Right renal pelvis (tissue), 4 donors: ENCODE results near the gene CAMK1D. TPM values are rescaled to one million over a fixed set of nuclear protein-coding genes. Genes with fewer than 3 reads are reported as not detected.
"Not testable (repeated sequence)": the region's sequence is repeated elsewhere in the genome, so short reads cannot be mapped to it uniquely, and the experiment has no call there.

Source experiments
- DNase-seq, 4 donors: peaks; one replicate each; pipeline ENCODE4 v3.0.0-alpha.2; 2013; ENCODE audit warnings: low read depth in 4 of 4, low spot score in 3 of 4, missing footprints in 1 of 4
- polyA plus RNA-seq, 4 donors: library from polyadenylated mRNA; unstranded; fragments of 120-200 nt; gene quantifications; one replicate each; pipeline ENCODE4 v1.2.1, GENCODE V29; 2013; ENCODE audit not compliant: insufficient read length in 4 of 4

CAMK1D gene
- polyA plus RNA-seq, 4 donors = 10.5 to 12.4 (median 11.0) TPM

DNA sequence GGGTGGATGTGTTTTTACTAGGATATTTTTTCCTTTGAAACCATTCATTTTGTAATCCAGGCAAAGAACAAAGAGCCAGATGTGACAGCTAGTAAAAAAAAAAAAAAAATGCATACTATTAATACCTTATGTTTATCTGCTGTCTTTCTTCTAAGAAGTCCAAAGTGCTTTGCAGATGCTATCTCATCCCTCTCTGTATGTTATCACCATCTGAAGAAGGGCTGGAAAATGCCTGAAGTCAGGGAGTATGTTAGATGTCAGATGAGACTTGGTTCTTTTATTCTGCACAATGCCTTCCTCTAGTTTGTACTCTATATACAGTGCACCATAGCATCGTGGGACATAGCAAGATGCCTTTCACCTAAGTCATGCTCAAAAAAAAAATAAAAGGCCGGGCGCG lies 10.4 kb upstream of the CAMK1D start:
- no peak for DNase-seq

DNA sequence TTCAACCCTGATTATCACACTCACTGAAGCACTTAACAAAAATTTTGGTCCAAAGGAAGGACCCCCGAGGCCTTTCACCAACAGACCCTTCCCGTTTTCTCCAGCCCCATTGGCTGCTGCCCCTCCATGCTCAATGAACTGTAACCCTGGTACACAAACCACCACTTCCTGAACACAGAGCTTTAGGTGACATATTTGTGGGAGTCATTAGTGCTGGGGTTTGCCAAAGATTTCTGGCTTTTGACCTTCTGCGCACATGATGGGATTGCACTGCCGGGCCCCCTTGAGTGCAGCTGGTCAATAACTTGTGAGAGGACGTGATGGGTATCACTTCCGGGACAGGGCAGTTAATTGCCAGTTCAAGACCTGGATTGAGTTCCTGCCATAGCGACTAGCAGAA lies 9.0 kb upstream of the CAMK1D start:
- no peak for DNase-seq

DNA sequence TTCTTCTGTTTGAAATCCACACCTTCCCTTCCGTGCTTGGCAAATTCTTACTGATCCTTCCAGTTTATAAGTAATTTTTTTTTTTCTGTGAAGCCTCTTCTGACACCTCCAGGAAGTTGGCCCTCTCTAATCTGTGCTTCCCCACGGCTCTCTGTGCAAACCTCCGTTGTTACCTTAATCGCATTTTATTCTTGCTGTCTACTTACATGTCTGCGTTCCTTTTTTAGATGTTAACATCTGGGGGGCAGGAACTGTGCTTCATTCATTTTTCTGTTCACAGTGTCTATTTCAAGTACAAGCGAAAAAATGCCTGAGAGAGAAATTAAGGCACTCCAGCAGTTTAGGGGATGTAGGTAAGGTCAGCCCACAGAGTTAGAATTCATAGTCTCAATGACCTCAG lies 8.4 kb upstream of the CAMK1D start:
- no peak for DNase-seq

DNA sequence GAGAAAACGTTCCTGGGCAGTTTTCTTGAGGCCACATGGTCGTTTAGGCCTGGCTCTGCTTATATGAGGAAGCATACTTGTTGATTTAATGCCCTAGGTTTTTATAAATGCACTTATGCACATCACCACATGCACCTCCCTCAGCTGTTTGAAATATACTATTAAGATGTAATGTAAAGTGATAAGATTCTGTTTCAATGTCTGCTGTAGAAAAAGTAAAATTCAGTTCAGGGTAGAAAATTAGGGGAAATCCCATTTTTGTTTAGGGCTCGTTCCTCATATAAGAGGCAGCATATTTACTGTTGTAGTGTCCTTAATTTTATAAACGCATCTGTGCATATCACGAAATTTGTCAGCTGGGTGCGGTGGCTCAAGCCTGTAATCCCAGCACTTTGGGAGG lies 7.8 kb upstream of the CAMK1D start:
- DNase-seq = no peak

- DNase-seq = no peak
Measured at GRCh38 chr10:12344375-12345110, 4.8 kb upstream of the CAMK1D start.

- DNase-seq = no peak
Measured at GRCh38 chr10:12346707-12347106, 2.6 kb upstream of the CAMK1D start.

- no peak for DNase-seq
Measured at GRCh38 chr10:12348294-12348869, 965 bp upstream of the CAMK1D start.

GRCh38 chr10:12349629-12350166 lies 351 bp downstream of the CAMK1D start:
- DNase-seq = no peak

GRCh38 chr10:12350167-12350872 lies 973 bp downstream of the CAMK1D start:
- DNase-seq = no peak

DNA sequence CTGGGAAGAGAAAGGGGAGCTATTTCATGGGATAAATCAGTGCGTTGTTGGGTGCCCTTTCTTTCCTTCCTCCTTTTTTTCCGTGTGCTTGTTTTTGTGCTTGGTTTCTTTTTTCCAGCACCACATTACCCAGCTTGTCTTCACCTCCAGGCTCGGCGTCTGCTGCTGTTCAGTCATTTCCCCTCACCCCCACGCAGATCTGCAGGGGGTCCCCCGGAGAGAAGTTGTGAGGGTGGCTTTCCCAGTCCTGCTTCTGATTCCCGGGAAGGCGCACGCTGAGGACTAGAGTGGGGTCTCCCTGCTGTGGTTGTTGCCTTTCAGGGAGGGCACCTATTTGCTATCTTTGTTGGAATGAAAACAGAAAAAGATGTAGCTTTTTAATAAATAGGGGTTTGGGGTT lies 1.6 kb downstream of the CAMK1D start:
- no peak for DNase-seq

- no peak for DNase-seq
Measured at GRCh38 chr10:12351447-12351846, 2.1 kb downstream of the CAMK1D start.

- no peak for DNase-seq
Measured at GRCh38 chr10:12351889-12352288, 2.5 kb downstream of the CAMK1D start.

DNA sequence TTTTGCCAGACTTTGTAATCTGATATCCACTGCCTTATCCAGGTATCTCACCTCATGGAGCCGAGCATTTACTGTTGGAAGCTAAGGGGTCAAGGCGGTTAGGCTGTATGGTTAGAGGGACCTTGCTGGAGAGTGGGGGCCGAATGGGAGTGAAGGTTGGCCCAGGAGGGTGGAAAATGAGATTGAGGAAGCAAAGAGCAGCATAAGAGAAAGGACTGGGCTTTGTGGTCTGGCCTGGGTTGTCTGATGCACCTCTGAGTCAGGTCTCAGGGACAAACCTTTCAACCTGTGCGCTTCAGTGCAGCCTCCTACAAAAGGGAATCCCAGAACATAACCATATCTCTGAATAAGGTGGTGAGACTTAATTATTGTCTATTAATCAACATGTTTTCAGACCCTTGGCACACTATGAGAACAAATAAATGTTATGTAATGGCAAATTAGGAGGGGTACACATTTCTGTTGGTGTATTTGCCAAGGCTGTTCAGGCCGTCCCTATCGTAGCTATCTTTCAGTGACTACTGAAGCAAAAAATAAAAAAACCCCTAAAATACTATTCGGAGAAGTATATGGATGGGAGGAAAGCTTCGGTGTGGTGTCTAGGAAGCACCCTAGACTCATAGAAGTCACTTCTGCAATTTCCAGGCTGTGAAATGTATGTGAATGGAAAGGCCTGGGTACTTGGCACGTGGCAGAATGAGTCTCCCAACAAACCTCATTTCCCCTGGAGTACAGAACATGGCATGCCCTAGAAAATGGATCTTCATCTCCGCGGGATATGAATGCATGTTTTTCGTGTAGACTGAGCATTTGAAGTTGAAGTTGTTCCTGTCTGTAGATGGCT lies 4.3 kb downstream of the CAMK1D start:
- no peak for DNase-seq

- DNase-seq = not testable (repeated sequence)
Measured at GRCh38 chr10:12354696-12355095, 5.3 kb downstream of the CAMK1D start.

DNA sequence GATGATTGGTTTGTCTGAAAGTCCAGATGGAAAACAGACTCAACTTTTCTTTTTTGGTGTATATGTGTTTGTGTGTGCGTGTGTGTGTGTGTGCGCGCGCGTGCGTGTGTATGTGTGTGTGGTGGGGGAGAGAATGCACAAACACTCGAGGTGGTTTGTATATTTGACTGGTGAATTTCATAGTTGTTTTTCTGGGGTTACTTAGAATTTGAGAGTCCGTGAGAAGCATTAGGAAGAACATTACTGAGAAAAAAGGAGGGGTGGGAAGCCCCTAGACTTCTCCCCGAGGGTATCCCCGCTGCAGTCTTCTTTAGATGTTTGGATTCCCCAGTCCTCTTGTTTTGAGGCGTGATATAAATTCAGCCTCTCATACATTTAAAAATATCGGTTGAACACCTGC lies 6.0 kb downstream of the CAMK1D start:
- DNase-seq = no peak

- no peak for DNase-seq
Measured at GRCh38 chr10:12357525-12358151, 8.3 kb downstream of the CAMK1D start.

- no peak for DNase-seq
Measured at GRCh38 chr10:12358863-12359564, 9.7 kb downstream of the CAMK1D start.

DNA sequence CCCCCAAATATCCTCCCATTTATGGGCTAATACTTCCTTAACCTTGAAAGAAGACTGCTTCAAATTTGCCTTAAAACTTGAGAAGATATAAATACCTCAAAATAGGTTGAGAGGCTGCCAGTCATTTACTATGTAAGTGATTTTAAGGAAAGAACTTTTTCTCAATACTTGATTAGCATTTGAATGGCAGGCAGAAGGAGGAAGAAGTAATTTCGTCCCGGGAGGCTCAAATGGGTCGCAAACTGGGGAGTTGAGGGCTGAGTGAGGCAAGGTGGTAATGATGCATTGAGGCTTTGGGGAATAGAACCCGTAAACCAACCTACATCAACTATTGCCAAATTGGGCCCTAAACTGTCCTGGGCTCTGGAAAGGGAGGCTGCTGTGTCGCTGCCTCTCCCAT lies 11.1 kb downstream of the CAMK1D start:
- no peak for DNase-seq

DNA sequence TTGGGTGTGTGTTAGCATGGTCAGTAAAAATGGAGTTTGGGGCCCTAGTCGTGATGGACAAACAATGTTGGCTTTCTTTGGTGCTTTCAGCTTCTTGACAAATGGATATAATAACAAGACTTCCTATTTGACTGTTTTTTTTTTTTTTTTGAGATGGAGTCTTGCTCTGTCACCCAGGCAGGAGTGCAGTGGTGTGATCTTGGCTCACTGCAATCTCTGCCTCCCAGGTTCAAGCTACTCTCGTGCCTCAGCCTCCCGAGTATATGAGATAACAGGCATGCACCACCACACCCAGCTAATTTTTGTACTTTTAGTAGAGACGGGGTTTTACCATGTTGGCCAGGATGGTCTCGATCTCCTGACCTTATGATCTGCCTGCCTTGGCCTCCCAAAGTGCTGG lies 11.8 kb downstream of the CAMK1D start:
- not testable (repeated sequence) for DNase-seq

DNA sequence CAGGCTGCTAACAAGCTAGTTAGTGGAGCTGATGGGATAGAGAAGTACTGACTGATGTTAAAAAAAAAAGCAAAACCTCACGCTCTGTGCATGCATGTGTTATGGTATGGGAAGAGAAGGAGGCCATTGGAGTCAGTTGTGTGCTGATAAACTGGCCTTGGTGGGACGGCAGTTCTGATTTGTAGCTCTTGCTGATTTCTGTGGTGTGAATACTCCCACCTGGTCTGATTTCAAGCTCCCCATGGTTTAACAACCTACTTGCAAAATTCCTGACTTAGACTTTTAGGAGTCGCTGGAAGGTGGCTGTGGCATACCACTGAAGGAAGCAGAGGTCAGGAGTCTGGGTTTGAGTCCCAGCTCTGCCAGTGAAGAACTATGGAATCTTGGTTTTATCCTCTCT lies 15.2 kb downstream of the CAMK1D start:
- no peak for DNase-seq
